Measurements from ENCODE around the gene CDKL1.

Gene CDKL1

GRCh38 chr14:50339178-50339804 lies 57.4 kb downstream of the CDKL1 start:
- Histone ChIP-seq H3K9ac (ENCODE audit: low read depth in 1 of 2, low read length in 2 of 2) (no peak overlapping the region), H3K4me3 (ENCODE audit: low read depth in 1 of 2, low read length in 2 of 2) (no peak overlapping the region), H3K36me3 (ENCODE audit: control insufficient read depth in 1 of 2, insufficient read depth in 2 of 2, low read length in 2 of 2) (peaks cover 0 to 5% of the 10 kb centered on the region in 2 donors), H3K27ac (ENCODE audit: low read depth, low read length) (no peak overlapping the region), H3K9me3 (ENCODE audit: control insufficient read depth in 1 of 2, low read length in 2 of 2) (no peaks in the 10 kb centered on the region), H3K27me3 (ENCODE audit: control insufficient read depth in 1 of 2, insufficient read depth in 2 of 2, low read length in 2 of 2) (no peaks in the 10 kb centered on the region), H3K4me1 (ENCODE audit: control insufficient read depth in 1 of 2, insufficient read depth in 2 of 2, low read length in 2 of 2) (peaks cover 22 to 38% of the 10 kb centered on the region in 2 donors)

- Histone ChIP-seq H3K4me1 (ENCODE audit: control insufficient read depth in 1 of 2, insufficient read depth in 2 of 2, low read length in 2 of 2) (peaks cover 22 to 38% of the 10 kb centered on the region in 2 donors), H3K4me3 (ENCODE audit: low read depth in 1 of 2, low read length in 2 of 2) (no peak overlapping the region), H3K36me3 (ENCODE audit: control insufficient read depth in 1 of 2, insufficient read depth in 2 of 2, low read length in 2 of 2) (peaks cover 0 to 5% of the 10 kb centered on the region in 2 donors), H3K9ac (ENCODE audit: low read depth in 1 of 2, low read length in 2 of 2) (no peak overlapping the region), H3K9me3 (ENCODE audit: control insufficient read depth in 1 of 2, low read length in 2 of 2) (no peaks in the 10 kb centered on the region), H3K27ac (ENCODE audit: low read depth, low read length) (no peak overlapping the region), H3K27me3 (ENCODE audit: control insufficient read depth in 1 of 2, insufficient read depth in 2 of 2, low read length in 2 of 2) (no peaks in the 10 kb centered on the region)
Observed at GRCh38 chr14:50338587-50338986, 58.1 kb downstream of the CDKL1 start.

- Histone ChIP-seq H3K36me3 (ENCODE audit: control insufficient read depth in 1 of 2, insufficient read depth in 2 of 2, low read length in 2 of 2) (peaks cover 7 to 16% of the 10 kb centered on the region in 2 donors), H3K9ac (ENCODE audit: low read depth in 1 of 2, low read length in 2 of 2) (peak overlapping the region in 1 of 2 donors; percentile 21), H3K9me3 (ENCODE audit: control insufficient read depth in 1 of 2, low read length in 2 of 2) (no peaks in the 10 kb centered on the region), H3K4me1 (ENCODE audit: control insufficient read depth in 1 of 2, insufficient read depth in 2 of 2, low read length in 2 of 2) (peaks cover 22 to 38% of the 10 kb centered on the region in 2 donors), H3K27me3 (ENCODE audit: control insufficient read depth in 1 of 2, insufficient read depth in 2 of 2, low read length in 2 of 2) (no peaks in the 10 kb centered on the region), H3K27ac (ENCODE audit: low read depth, low read length) (peak overlapping the region; percentile 72), H3K4me3 (ENCODE audit: low read depth in 1 of 2, low read length in 2 of 2) (no peak overlapping the region)
Observed at GRCh38 chr14:50335989-50336824, 60.5 kb downstream of the CDKL1 start.

- peak overlapping the region in 1 of 2 donors; percentile 21 for H3K9ac ChIP-seq (ENCODE audit: low read depth in 1 of 2, low read length in 2 of 2)
- peaks cover 7 to 22% of the 10 kb centered on the region in 2 donors for H3K36me3 ChIP-seq (ENCODE audit: control insufficient read depth in 1 of 2, insufficient read depth in 2 of 2, low read length in 2 of 2)
- no peak overlapping the region for H3K4me3 ChIP-seq (ENCODE audit: low read depth in 1 of 2, low read length in 2 of 2)
- H3K4me1 ChIP-seq (ENCODE audit: control insufficient read depth in 1 of 2, insufficient read depth in 2 of 2, low read length in 2 of 2), result peaks cover 22 to 36% of the 10 kb centered on the region in 2 donors
- no peaks in the 10 kb centered on the region for H3K27me3 ChIP-seq (ENCODE audit: control insufficient read depth in 1 of 2, insufficient read depth in 2 of 2, low read length in 2 of 2)
- H3K27ac ChIP-seq (ENCODE audit: low read depth, low read length), result peak overlapping the region; percentile 72
- H3K9me3 ChIP-seq (ENCODE audit: control insufficient read depth in 1 of 2, low read length in 2 of 2), result no peaks in the 10 kb centered on the region
Observed at GRCh38 chr14:50335389-50335788, 61.3 kb downstream of the CDKL1 start.

GRCh38 chr14:50334211-50334610 lies 62.5 kb downstream of the CDKL1 start:
- Histone ChIP-seq H3K4me3 (ENCODE audit: low read depth in 1 of 2, low read length in 2 of 2) (no peak overlapping the region), H3K27ac (ENCODE audit: low read depth, low read length) (no peak overlapping the region), H3K36me3 (ENCODE audit: control insufficient read depth in 1 of 2, insufficient read depth in 2 of 2, low read length in 2 of 2) (peaks cover 7 to 23% of the 10 kb centered on the region in 2 donors), H3K4me1 (ENCODE audit: control insufficient read depth in 1 of 2, insufficient read depth in 2 of 2, low read length in 2 of 2) (peaks cover 15 to 26% of the 10 kb centered on the region in 2 donors), H3K9me3 (ENCODE audit: control insufficient read depth in 1 of 2, low read length in 2 of 2) (no peaks in the 10 kb centered on the region), H3K9ac (ENCODE audit: low read depth in 1 of 2, low read length in 2 of 2) (no peak overlapping the region), H3K27me3 (ENCODE audit: control insufficient read depth in 1 of 2, insufficient read depth in 2 of 2, low read length in 2 of 2) (no peaks in the 10 kb centered on the region)

- peaks cover 11 to 15% of the 10 kb centered on the region in 2 donors for H3K4me1 ChIP-seq (ENCODE audit: control insufficient read depth in 1 of 2, insufficient read depth in 2 of 2, low read length in 2 of 2)
- H3K4me3 ChIP-seq (ENCODE audit: low read depth in 1 of 2, low read length in 2 of 2), result no peak overlapping the region
- H3K9ac ChIP-seq (ENCODE audit: low read depth in 1 of 2, low read length in 2 of 2), result no peak overlapping the region
- H3K9me3 ChIP-seq (ENCODE audit: control insufficient read depth in 1 of 2, low read length in 2 of 2), result no peaks in the 10 kb centered on the region
- no peak overlapping the region for H3K27ac ChIP-seq (ENCODE audit: low read depth, low read length)
- peaks cover 11 to 28% of the 10 kb centered on the region in 2 donors for H3K36me3 ChIP-seq (ENCODE audit: control insufficient read depth in 1 of 2, insufficient read depth in 2 of 2, low read length in 2 of 2)
- H3K27me3 ChIP-seq (ENCODE audit: control insufficient read depth in 1 of 2, insufficient read depth in 2 of 2, low read length in 2 of 2), result no peaks in the 10 kb centered on the region
Observed at GRCh38 chr14:50333014-50333509, 63.6 kb downstream of the CDKL1 start.

- H3K36me3 ChIP-seq (ENCODE audit: control insufficient read depth in 1 of 2, insufficient read depth in 2 of 2, low read length in 2 of 2), result peaks cover 11 to 32% of the 10 kb centered on the region in 2 donors
- no peak overlapping the region for H3K9ac ChIP-seq (ENCODE audit: low read depth in 1 of 2, low read length in 2 of 2)
- H3K9me3 ChIP-seq (ENCODE audit: control insufficient read depth in 1 of 2, low read length in 2 of 2), result no peaks in the 10 kb centered on the region
- no peak overlapping the region for H3K27ac ChIP-seq (ENCODE audit: low read depth, low read length)
- H3K4me1 ChIP-seq (ENCODE audit: control insufficient read depth in 1 of 2, insufficient read depth in 2 of 2, low read length in 2 of 2), result peaks cover 8 to 15% of the 10 kb centered on the region in 2 donors
- H3K27me3 ChIP-seq (ENCODE audit: control insufficient read depth in 1 of 2, insufficient read depth in 2 of 2, low read length in 2 of 2), result no peaks in the 10 kb centered on the region
- H3K4me3 ChIP-seq (ENCODE audit: low read depth in 1 of 2, low read length in 2 of 2), result no peak overlapping the region
Observed at GRCh38 chr14:50331596-50331995, 65.1 kb downstream of the CDKL1 start.

GRCh38 chr14:50321009-50321660 lies 75.5 kb downstream of the CDKL1 start:
- H3K9ac ChIP-seq (ENCODE audit: low read depth in 1 of 2, low read length in 2 of 2), result peak overlapping the region; percentile 10 to 38
- peak overlapping the region; percentile 0 for H3K27ac ChIP-seq (ENCODE audit: low read depth, low read length)
- peaks cover 12 to 15% of the 10 kb centered on the region in 2 donors for H3K4me1 ChIP-seq (ENCODE audit: control insufficient read depth in 1 of 2, insufficient read depth in 2 of 2, low read length in 2 of 2)
- H3K9me3 ChIP-seq (ENCODE audit: control insufficient read depth in 1 of 2, low read length in 2 of 2), result no peaks in the 10 kb centered on the region
- no peaks in the 10 kb centered on the region for H3K27me3 ChIP-seq (ENCODE audit: control insufficient read depth in 1 of 2, insufficient read depth in 2 of 2, low read length in 2 of 2)
- peaks cover 4 to 24% of the 10 kb centered on the region in 2 donors for H3K36me3 ChIP-seq (ENCODE audit: control insufficient read depth in 1 of 2, insufficient read depth in 2 of 2, low read length in 2 of 2)
- peak overlapping the region; percentile 5 to 54 for H3K4me3 ChIP-seq (ENCODE audit: low read depth in 1 of 2, low read length in 2 of 2)

GRCh38 chr14:50320283-50320682 lies 76.4 kb downstream of the CDKL1 start:
- Histone ChIP-seq H3K9me3 (ENCODE audit: control insufficient read depth in 1 of 2, low read length in 2 of 2) (no peaks in the 10 kb centered on the region), H3K27ac (ENCODE audit: low read depth, low read length) (peak overlapping the region; percentile 36), H3K36me3 (ENCODE audit: control insufficient read depth in 1 of 2, insufficient read depth in 2 of 2, low read length in 2 of 2) (peaks cover 0 to 20% of the 10 kb centered on the region in 2 donors), H3K9ac (ENCODE audit: low read depth in 1 of 2, low read length in 2 of 2) (peak overlapping the region in 1 of 2 donors; percentile 38), H3K4me3 (ENCODE audit: low read depth in 1 of 2, low read length in 2 of 2) (peak overlapping the region; percentile 5 to 21), H3K4me1 (ENCODE audit: control insufficient read depth in 1 of 2, insufficient read depth in 2 of 2, low read length in 2 of 2) (peaks cover 12 to 15% of the 10 kb centered on the region in 2 donors), H3K27me3 (ENCODE audit: control insufficient read depth in 1 of 2, insufficient read depth in 2 of 2, low read length in 2 of 2) (no peaks in the 10 kb centered on the region)

All from duodenal mucosa (tissue), 2 donors.